UCSD-AML1 (cell line): ENCODE measurements around the gene LTBR.

Source experiments
- DNase-seq: peaks from one replicate; lab custom pipeline; 2025; ENCODE audit not compliant: unreplicated experiment; lab: John Stamatoyannopoulos, UW

The LTBR gene

GRCh38 chr12:6380141-6381121, 3.5 kb upstream of the LTBR start:
- DNase-seq = no peak

GRCh38 chr12:6382371-6382770, 1.6 kb upstream of the LTBR start:
- DNase-seq = no peak

GRCh38 chr12:6382982-6383381, 980 bp upstream of the LTBR start:
- no peak for DNase-seq

GRCh38 chr12:6384499-6385436, 806 bp downstream of the LTBR start:
- no peak for DNase-seq

GRCh38 chr12:6386038-6386437, 2.1 kb downstream of the LTBR start:
- DNase-seq = no peak

GRCh38 chr12:6386491-6386890, 2.5 kb downstream of the LTBR start:
- DNase-seq = no peak

- DNase-seq = no peak
These were observed 3.6 kb downstream of the LTBR start for GRCh38 chr12:6387541-6387940.

- DNase-seq = no peak
These were observed 6.3 kb downstream of the LTBR start for GRCh38 chr12:6390084-6390799.

GRCh38 chr12:6391013-6391412, 7.1 kb downstream of the LTBR start:
- DNase-seq = no peak

GRCh38 chr12:6392504-6392903, 8.5 kb downstream of the LTBR start:
- DNase-seq = no peak

- DNase-seq = no peak
These were observed 9.1 kb downstream of the LTBR start for GRCh38 chr12:6393109-6393508.

- DNase-seq = no peak
These were observed 10.4 kb downstream of the LTBR start for GRCh38 chr12:6394398-6394797.

GRCh38 chr12:6396031-6396430, 12.1 kb downstream of the LTBR start:
- DNase-seq = no peak

- DNase-seq = no peak
These were observed 16.1 kb downstream of the LTBR start for GRCh38 chr12:6399884-6400644.

- no peak for DNase-seq
These were observed 20.4 kb downstream of the LTBR start for GRCh38 chr12:6404390-6404789.

- no peak for DNase-seq
These were observed 22.0 kb downstream of the LTBR start for GRCh38 chr12:6405963-6406362.

GRCh38 chr12:6407236-6407954, 23.4 kb downstream of the LTBR start:
- no peak for DNase-seq

GRCh38 chr12:6416596-6416995, 32.6 kb downstream of the LTBR start:
- DNase-seq = no peak

GRCh38 chr12:6418796-6419195, 34.8 kb downstream of the LTBR start:
- DNase-seq = no peak

- DNase-seq = no peak
These were observed 36.4 kb downstream of the LTBR start for GRCh38 chr12:6420364-6420763.
